DND-41 (cell line): ENCODE measurements around the gene SREBF2.

Source experiments
- EZH2 ChIP-seq: IDR thresholded peaks from 3 replicates; pipeline ENCODE4 v1.6.1; 2012; ENCODE audit warnings: borderline replicate concordance, low read depth, mild to moderate bottlenecking, moderate library complexity, low read length, inconsistent platforms; ENCODE audit not compliant: severe bottlenecking
- TF ChIP-seq, protein P1 (sequence below): IDR thresholded peaks from 2 replicates; pipeline ENCODE4 v1.5.1; 2012; ENCODE audit warnings: borderline replicate concordance, low read length, moderate library complexity, mild to moderate bottlenecking; ENCODE audit not compliant: poor library complexity, severe bottlenecking; ENCODE audit errors: extremely low read depth

DNA sequence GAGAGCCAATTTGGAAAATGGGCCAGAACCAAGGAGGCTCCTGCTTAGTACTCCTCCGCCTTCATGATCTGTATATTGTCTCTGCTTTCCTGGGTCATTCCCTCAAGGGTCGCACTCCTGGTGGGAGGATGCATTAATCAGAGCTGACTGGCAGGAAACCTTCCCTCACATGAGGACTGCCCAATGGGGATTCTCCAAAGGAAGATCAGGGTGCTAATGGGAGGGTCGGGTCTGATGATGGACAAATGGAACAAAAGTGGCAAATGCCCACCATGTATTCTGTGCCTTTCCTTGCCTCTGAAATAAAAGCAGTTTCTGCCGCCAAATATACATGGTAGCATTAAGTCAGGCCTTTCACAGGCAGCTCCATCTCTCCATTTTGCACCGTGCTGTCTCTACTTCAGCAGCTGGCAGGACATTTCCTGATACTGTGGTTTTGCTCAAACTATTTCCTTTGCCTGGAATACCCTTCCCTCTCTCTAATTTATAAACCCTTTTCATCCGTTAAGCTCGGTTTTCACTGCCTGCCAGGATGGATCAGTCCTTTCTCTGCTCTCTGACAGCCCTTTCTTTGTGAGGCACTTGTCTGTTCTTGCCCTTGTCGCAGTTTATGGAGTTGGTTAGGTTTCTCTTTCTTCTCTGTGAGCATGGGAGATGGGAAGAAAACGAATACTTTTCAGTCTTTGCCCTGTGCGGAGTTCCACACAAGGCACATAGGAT is 13.5 kb downstream of the SREBF2 start:
- TF ChIP-seq, protein P1, sequence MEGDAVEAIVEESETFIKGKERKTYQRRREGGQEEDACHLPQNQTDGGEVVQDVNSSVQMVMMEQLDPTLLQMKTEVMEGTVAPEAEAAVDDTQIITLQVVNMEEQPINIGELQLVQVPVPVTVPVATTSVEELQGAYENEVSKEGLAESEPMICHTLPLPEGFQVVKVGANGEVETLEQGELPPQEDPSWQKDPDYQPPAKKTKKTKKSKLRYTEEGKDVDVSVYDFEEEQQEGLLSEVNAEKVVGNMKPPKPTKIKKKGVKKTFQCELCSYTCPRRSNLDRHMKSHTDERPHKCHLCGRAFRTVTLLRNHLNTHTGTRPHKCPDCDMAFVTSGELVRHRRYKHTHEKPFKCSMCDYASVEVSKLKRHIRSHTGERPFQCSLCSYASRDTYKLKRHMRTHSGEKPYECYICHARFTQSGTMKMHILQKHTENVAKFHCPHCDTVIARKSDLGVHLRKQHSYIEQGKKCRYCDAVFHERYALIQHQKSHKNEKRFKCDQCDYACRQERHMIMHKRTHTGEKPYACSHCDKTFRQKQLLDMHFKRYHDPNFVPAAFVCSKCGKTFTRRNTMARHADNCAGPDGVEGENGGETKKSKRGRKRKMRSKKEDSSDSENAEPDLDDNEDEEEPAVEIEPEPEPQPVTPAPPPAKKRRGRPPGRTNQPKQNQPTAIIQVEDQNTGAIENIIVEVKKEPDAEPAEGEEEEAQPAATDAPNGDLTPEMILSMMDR: no peak
- TF ChIP-seq EZH2: no peak
